Measurements from ENCODE around the gene TMED6.
"Not testable (repeated sequence)": the region's sequence is repeated elsewhere in the genome, so short reads cannot be mapped to it uniquely, and the experiment has no call there.

TMED6 gene

DNA sequence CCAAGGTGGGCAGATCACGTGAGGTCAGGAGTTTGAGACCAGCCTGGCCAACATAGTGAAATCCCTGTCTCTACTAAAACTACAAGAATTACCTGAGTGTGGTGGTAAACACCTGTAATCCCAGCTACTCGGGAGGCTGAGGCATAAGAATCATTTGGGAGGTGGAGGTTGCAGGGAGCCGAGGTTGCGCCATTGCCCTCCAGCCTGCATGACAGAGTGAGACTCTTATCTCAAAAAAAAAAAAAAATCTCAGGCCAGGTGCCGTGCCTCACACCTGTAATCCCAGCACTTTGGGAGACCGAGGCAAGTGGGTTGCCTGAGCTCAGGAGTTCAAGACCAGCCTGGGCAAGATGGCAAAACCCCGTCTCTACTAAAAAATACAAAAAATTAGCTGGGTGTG lies 54.8 kb downstream of the TMED6 start:
- not testable (repeated sequence) for DNase-seq

- DNase-seq: no peak
Measured at GRCh38 chr16:69294051-69294450, 57.5 kb downstream of the TMED6 start.

GRCh38 chr16:69293401-69293800 lies 58.2 kb downstream of the TMED6 start:
- DNase-seq: no peak
